Measurements from ENCODE around the gene HINT2.

The HINT2 gene

DNA sequence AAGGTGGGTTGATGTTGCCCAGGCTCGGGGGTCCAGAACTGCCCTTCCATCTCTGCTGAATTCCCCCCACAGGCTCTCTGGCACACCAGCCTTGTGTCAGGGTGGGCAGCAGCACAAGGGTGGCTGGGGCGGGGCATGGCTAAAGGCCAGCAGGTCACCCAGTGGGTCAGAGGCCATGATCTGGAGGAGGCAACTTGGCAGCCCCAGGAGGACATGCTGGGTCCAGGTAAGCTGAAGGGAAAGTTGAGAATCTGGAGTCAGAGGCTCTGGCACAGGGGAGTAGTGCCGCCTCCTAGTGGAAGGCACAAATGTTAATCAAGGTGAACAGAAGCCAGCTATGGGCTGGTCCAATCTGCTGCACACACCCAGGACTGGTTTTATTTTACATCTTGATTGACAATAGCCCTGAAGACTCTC is 20.4 kb upstream of the HINT2 start:
- POLR2A ChIA-PET: no interaction called here
- no peak for DNase-seq (ENCODE audit: extremely low spot score)

DNA sequence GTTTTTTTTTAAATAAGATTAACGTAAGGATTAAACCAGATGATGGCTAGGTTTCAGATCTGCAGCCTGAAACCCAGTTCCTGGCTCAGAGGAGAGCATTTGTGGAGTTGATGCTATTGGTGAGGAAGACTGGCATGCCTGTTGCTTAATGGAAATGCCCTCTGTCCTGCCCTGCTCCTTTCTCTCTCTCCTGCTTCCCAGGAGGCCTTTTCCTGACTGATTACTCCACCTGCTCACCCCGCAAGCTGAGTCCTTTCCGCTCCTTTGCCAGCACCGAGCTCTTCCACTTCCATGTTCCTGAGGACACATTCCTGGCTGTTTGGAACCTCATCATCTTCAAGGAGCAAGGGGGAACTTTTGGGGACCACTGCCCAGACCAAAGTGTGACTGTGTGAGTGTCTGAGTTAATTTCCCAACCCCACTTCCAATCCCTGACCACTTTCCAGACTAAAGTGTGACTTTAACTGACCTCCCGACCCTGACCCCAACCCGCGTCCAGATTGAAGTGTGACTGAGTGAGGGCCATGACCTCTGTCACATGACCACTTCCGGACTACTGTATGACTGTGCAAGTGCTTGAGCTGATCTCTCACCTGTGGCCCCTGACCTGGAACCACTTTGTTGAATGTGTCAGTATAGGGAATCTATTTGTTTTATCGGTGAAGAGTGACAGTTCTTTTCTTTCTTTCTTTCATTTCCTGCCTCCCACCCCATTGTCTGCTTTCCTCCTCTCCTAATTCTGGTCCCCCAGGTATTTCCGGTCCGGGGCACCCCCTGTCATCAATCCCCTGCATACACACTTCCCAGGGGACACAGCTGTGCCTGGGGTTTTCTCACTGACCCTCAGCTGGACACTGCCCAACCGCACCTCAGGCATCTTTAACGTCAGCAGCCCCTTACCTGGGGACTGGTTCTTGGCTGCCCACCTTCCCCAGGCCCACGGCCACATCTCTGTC is 19.7 kb upstream of the HINT2 start:
- no peak for DNase-seq (ENCODE audit: extremely low spot score)
- TF ChIP-seq, protein P1, sequence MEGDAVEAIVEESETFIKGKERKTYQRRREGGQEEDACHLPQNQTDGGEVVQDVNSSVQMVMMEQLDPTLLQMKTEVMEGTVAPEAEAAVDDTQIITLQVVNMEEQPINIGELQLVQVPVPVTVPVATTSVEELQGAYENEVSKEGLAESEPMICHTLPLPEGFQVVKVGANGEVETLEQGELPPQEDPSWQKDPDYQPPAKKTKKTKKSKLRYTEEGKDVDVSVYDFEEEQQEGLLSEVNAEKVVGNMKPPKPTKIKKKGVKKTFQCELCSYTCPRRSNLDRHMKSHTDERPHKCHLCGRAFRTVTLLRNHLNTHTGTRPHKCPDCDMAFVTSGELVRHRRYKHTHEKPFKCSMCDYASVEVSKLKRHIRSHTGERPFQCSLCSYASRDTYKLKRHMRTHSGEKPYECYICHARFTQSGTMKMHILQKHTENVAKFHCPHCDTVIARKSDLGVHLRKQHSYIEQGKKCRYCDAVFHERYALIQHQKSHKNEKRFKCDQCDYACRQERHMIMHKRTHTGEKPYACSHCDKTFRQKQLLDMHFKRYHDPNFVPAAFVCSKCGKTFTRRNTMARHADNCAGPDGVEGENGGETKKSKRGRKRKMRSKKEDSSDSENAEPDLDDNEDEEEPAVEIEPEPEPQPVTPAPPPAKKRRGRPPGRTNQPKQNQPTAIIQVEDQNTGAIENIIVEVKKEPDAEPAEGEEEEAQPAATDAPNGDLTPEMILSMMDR (IDR thresholded peaks at IDR 0.05; ENCODE audit: control extremely low read depth, extremely low read depth, low read depth, missing control alignments): no peak
- ChIA-PET POLR2A (interaction anchor here (0.6 kb wide), 1 partner anchor 8 kb away, joined by 4 read pairs; no protein-coding TSS in a partner anchor), CTCF (interaction anchor here (0.9 to 5.0 kb wide), 12 partner anchors 8 to 189 kb away, joined by 3 to 39 read pairs (median 5); partner anchors contain the start of gene SPAG8)

More for the DNA sequence above, 20.4 kb upstream of the HINT2 start:
- CTCF ChIA-PET: interaction anchor here (0.9 to 5.0 kb wide), 11 partner anchors 9 to 108 kb away, joined by 3 to 39 read pairs (median 4); no protein-coding TSS in a partner anchor
- TF ChIP-seq, protein P1 (IDR thresholded peaks at IDR 0.05; ENCODE audit: control extremely low read depth, extremely low read depth, low read depth, missing control alignments): peak; percentile 13

DNA sequence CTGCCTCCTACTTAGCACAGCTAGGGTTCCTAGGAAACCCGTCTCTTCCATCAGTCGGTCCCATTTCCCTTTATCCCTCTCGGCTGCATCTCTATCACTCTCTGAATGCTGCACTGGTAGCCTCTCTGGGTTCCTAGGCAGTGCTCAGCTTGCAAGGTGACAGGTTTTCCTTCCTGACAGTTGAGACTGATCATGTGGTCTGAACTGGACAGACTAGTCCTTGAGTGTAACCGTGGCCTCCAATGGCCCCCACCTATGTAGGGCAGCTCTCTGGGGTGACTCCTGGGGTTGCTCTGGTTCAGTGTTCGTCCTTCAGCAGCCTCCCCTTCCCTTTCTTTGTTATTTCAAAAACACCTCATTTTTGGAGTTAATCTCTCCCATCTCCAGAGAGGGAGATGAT is 18.0 kb upstream of the HINT2 start:
- ChIA-PET POLR2A (no interaction called here), CTCF (interaction anchor here (0.9 to 4.1 kb wide), 7 partner anchors 10 to 84 kb away, joined by 3 to 22 read pairs (median 4); partner anchors contain the start of genes GBA2, RGP1 and SPAG8)
- TF ChIP-seq, protein P1 (IDR thresholded peaks at IDR 0.05; ENCODE audit: control extremely low read depth, extremely low read depth, low read depth, missing control alignments): no peak
- DNase-seq (ENCODE audit: extremely low spot score): no peak

DNA sequence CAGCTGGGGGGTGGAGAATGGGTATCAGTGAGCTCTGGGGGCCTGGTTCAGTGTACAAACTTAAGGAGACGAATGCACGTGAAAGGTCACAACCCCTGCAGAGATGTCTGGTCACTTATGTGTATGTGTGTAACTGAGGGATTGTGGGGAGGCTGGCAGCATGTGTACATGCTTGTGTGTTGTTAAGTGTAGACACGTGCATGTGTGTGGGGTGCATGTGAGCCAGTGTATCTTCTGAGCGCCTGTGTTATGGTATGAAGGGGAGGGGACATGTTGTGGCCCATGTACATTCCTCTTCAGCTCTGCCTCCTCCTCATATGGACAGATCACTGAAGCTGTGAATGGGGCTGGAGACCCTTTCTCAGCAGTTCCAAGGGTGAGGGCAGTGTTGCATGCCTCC is 16.2 kb upstream of the HINT2 start:
- no peak for DNase-seq (ENCODE audit: extremely low spot score)
- TF ChIP-seq, protein P1 (IDR thresholded peaks at IDR 0.05; ENCODE audit: control extremely low read depth, extremely low read depth, low read depth, missing control alignments): no peak
- ChIA-PET CTCF (interaction anchor here (0.8 to 4.1 kb wide), 4 partner anchors 11 to 134 kb away, joined by 3 to 22 read pairs (median 12); no protein-coding TSS in a partner anchor), POLR2A (interaction anchor here (0.6 kb wide), 1 partner anchor 12 kb away, joined by 3 read pairs; no protein-coding TSS in a partner anchor)

DNA sequence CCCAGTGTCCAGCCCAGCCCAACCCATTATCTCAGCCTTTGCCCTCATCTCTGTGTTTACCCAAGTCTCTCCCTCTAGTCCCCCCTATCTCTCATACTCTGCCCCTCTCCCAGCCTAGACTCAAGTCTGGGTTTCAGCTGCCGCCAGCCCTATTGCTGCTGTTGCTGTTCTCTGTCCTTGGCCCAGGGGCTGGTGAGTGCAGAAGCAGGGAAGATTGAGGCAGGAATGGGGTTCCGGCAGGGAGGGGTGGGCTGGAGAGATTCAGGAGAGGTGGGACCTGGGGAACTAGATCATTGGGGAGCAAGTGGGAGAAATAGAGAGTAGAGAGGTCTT is 14.9 kb upstream of the HINT2 start:
- ChIA-PET POLR2A (no interaction called here), CTCF (interaction anchor here (1.3 to 1.7 kb wide), 2 partner anchors 18 to 62 kb away, joined by 3 to 5 read pairs; partner anchors contain the start of gene SPAG8)
- no peak for DNase-seq (ENCODE audit: extremely low spot score)
- TF ChIP-seq, protein P1 (IDR thresholded peaks at IDR 0.05; ENCODE audit: control extremely low read depth, extremely low read depth, low read depth, missing control alignments): no peak

DNA sequence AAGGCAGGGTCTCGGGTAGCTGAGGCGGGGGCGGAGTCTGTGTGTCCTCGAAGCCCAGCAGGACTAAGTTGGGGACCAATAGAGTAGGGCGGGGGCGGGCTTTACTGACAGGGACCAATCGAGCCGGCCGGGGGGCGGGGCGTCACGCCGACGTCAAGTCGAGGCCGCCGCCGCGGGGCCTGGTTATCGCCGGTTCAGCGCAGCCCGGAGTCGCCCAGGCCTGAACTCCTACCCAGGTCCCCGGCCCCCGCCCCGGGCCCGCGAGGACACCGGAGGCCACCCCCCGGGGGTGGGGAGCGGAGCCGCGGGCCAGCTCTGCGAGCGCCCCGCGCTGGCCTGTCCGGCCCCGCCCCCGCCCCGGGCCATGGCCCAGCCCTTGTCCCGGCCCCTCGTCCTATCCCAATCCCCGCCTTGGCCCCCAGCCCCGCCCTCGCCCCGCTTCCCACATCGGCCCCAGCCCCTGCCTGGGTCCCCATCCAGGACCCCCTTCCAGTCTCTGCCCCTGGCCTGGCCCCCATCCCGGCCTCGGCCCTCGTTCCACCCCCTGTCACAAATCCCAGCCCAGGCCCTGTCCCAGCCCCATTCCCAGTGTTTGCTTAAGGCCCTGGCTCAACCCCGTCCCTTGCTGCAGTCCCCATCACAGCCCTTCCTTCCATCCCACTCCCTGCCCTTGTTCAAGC is 14.4 kb upstream of the HINT2 start, which contains the start of gene TMEM8B:
TMEM8B (plus strand) TSS at position 145 of the 680 bp plus-strand sequence; CDS start at position 365, 220 bp downstream.
- CTCF ChIA-PET: interaction anchor here (1.0 to 5.0 kb wide), 9 partner anchors 11 to 171 kb away, joined by 3 to 63 read pairs (median 3); partner anchors contain the start of genes CCDC107, RMRP and SPAG8
- TF ChIP-seq, protein P1 (IDR thresholded peaks at IDR 0.05; ENCODE audit: control extremely low read depth, extremely low read depth, low read depth, missing control alignments): no peak
- peak; percentile 96 for DNase-seq (ENCODE audit: extremely low spot score)
- POLR2A ChIA-PET: interaction anchor here (0.7 to 1.0 kb wide), 3 partner anchors 13 to 97 kb away, joined by 3 read pairs; partner anchors contain the start of genes CREB3 and TLN1

All from GM10248 (cell line).